AML-193 (cell line): ENCODE measurements around the gene LRRC3B.
"Not testable (repeated sequence)": the region's sequence is repeated elsewhere in the genome, so short reads cannot be mapped to it uniquely, and the experiment has no call there.

Experiments used
- DNase-seq, 2 experiments: peaks; one replicate each; lab custom pipeline; 2025; lab: John Stamatoyannopoulos, UW

Gene LRRC3B

GRCh38 chr3:26622621-26623418 lies at the start of gene LRRC3B:
Gene LRRC3B (plus strand): TSS chr3:26622772. CDS start chr3:26709673, 86,901 bp downstream.
- DNase-seq, result no peak

- no peak for DNase-seq
Observed at GRCh38 chr3:26574766-26575165, 47.8 kb upstream of the LRRC3B start.

- no peak for DNase-seq
Observed at GRCh38 chr3:26579116-26579515, 43.5 kb upstream of the LRRC3B start.

- no peak for DNase-seq
Observed at GRCh38 chr3:26587571-26587970, 35.0 kb upstream of the LRRC3B start.

- no peak for DNase-seq
Observed at GRCh38 chr3:26588931-26589330, 33.6 kb upstream of the LRRC3B start.

- DNase-seq, result no peak
Observed at GRCh38 chr3:26589678-26590077, 32.9 kb upstream of the LRRC3B start.

GRCh38 chr3:26590919-26591484 lies 31.6 kb upstream of the LRRC3B start:
- DNase-seq, result no peak

- DNase-seq, result no peak
Observed at GRCh38 chr3:26591926-26592325, 30.6 kb upstream of the LRRC3B start.

- DNase-seq, result no peak
Observed at GRCh38 chr3:26592451-26592850, 30.1 kb upstream of the LRRC3B start.

GRCh38 chr3:26596335-26596734 lies 26.2 kb upstream of the LRRC3B start:
- no peak for DNase-seq

- DNase-seq, result not testable (repeated sequence)
Observed at GRCh38 chr3:26603311-26603710, 19.3 kb upstream of the LRRC3B start.

GRCh38 chr3:26603771-26604170 lies 18.8 kb upstream of the LRRC3B start:
- DNase-seq, result not testable (repeated sequence)

- DNase-seq, result no peak
Observed at GRCh38 chr3:26614006-26614685, 8.4 kb upstream of the LRRC3B start.

GRCh38 chr3:26621176-26621575 lies 1.4 kb upstream of the LRRC3B start:
- no peak for DNase-seq

- DNase-seq, result no peak
Observed at GRCh38 chr3:26621906-26622620, 509 bp upstream of the LRRC3B start.

GRCh38 chr3:26623419-26624208 lies 1.0 kb downstream of the LRRC3B start:
- DNase-seq, result no peak

GRCh38 chr3:26624209-26624765 lies 1.7 kb downstream of the LRRC3B start:
- DNase-seq, result no peak

- DNase-seq, result no peak
Observed at GRCh38 chr3:26625187-26625586, 2.6 kb downstream of the LRRC3B start.

- no peak for DNase-seq
Observed at GRCh38 chr3:26627080-26627479, 4.5 kb downstream of the LRRC3B start.

GRCh38 chr3:26628915-26629314 lies 6.3 kb downstream of the LRRC3B start:
- DNase-seq, result no peak

- DNase-seq, result no peak
Observed at GRCh38 chr3:26630669-26631389, 8.3 kb downstream of the LRRC3B start.
